Activated CD8-positive, alpha-beta memory T cell treated with anti-CD3 and anti-CD28 coated beads, Interleukin-2, amount 10 ng/mL, durations not matched to agents 7 days and 5 days (primary cell): ENCODE results near the gene SNX15. TPM values are rescaled to one million over a fixed set of nuclear protein-coding genes. Genes with fewer than 3 reads are reported as not detected.
A peak's percentile ranks its signal among the peaks of the same experiment; 100 is the strongest.
"Not testable (repeated sequence)": the region's sequence is repeated elsewhere in the genome, so short reads cannot be mapped to it uniquely, and the experiment has no call there.

Experiments used
- ATAC-seq: fragments of 150-1000 bp; cut with Tn5 transposase; one replicate; pipeline ENCODE4 v1.10.0; 2021; ENCODE audit warnings: moderate library complexity
- CTCF ChIA-PET: fragments of 350-600 bp; sonication (Branson Sonifier 250); formaldehyde crosslinking; loops from one replicate; lab custom pipeline; 2021; ENCODE audit warnings: antibody characterized with exemption; lab: Charles Lee
- DNase-seq: peaks from one replicate; pipeline ENCODE4 v3.0.0-alpha.2; 2020
- H3K27ac Mint-ChIP-seq: one replicate; pipeline ENCODE4 v1.8.0; 2021; ENCODE audit warnings: mild to moderate bottlenecking, mixed read lengths
- H3K27me3 Mint-ChIP-seq: one replicate; pipeline ENCODE4 v1.8.0; 2021; ENCODE audit warnings: mixed read lengths
- H3K36me3 Mint-ChIP-seq: one replicate; pipeline ENCODE4 v1.8.0; 2021; ENCODE audit warnings: mild to moderate bottlenecking, mixed read lengths
- H3K4me1 Mint-ChIP-seq: one replicate; pipeline ENCODE4 v1.8.0; 2021; ENCODE audit warnings: mixed read lengths
- H3K4me3 Mint-ChIP-seq: one replicate; pipeline ENCODE4 v1.8.0; 2021; ENCODE audit warnings: mild to moderate bottlenecking, moderate library complexity, mixed read lengths
- H3K9me3 Mint-ChIP-seq: one replicate; pipeline ENCODE4 v1.8.0; 2022; ENCODE audit warnings: low read depth, mixed read lengths
- total RNA-seq, 2 experiments: library from RNA; stranded (reverse); gene quantifications; one replicate each; pipeline ENCODE4 v1.2.3, GENCODE V29; 2021

The SNX15 gene
- total RNA-seq = 10 to 100 TPM; 18.9 to 29.2 TPM

GRCh38 chr11:65027213-65028067 lies at the start of gene SNX15:
TSS of gene SNX15 (plus strand) at chr11:65027439. CDS start at chr11:65027538, 99 bp downstream.
- Mint-ChIP-seq H3K36me3 (no peaks in the 10 kb centered on the region), H3K9me3 (no peaks in the 10 kb centered on the region), H3K27me3 (no peaks in the 10 kb centered on the region), H3K4me3 (peak within 1 kb of the TSS; percentile 69), H3K4me1 (peaks cover 22% of the 10 kb centered on the region), H3K27ac (peak within 1 kb of the TSS; percentile 86)
- peak; percentile 94 for ATAC-seq
- CTCF ChIA-PET = interaction anchor here (0.7 to 6.8 kb wide), 12 partner anchors 10 to 183 kb away, joined by 3 to 81 read pairs (median 4); partner anchors contain the start of genes ARL2, CDC42BPG, SAC3D1 and ZNHIT2
- DNase-seq = peak; percentile 96

- DNase-seq, H3K4me3 Mint-ChIP-seq, ATAC-seq, H3K36me3 Mint-ChIP-seq, H3K4me1 Mint-ChIP-seq, H3K9me3 Mint-ChIP-seq, H3K27ac Mint-ChIP-seq: not testable (repeated sequence)
- CTCF ChIA-PET = interaction anchor here (0.6 kb wide), 1 partner anchor 25 kb away, joined by 4 read pairs; no protein-coding TSS in a partner anchor
- peaks cover 18% of the 10 kb centered on the region for H3K27me3 Mint-ChIP-seq
These were observed 43.9 kb upstream of the SNX15 start for GRCh38 chr11:64983339-64983738.

GRCh38 chr11:64987998-64988854 lies 39.0 kb upstream of the SNX15 start:
- H3K27me3 Mint-ChIP-seq = peaks cover 5% of the 10 kb centered on the region
- ATAC-seq (no peak), DNase-seq (no peak)
- CTCF ChIA-PET = no interaction called here
- H3K4me1 Mint-ChIP-seq = peaks cover 9% of the 10 kb centered on the region
- H3K36me3 Mint-ChIP-seq = no peaks in the 10 kb centered on the region
- H3K4me3 Mint-ChIP-seq = no peak overlapping the region
- no peaks in the 10 kb centered on the region for H3K9me3 Mint-ChIP-seq
- H3K27ac Mint-ChIP-seq = no peak overlapping the region

- Mint-ChIP-seq H3K4me1 (peaks cover 9% of the 10 kb centered on the region), H3K4me3 (no peak overlapping the region), H3K27ac (no peak overlapping the region), H3K27me3 (peaks cover 5% of the 10 kb centered on the region), H3K9me3 (no peaks in the 10 kb centered on the region), H3K36me3 (no peaks in the 10 kb centered on the region)
- DNase-seq (no peak), ATAC-seq (no peak)
- CTCF ChIA-PET = no interaction called here
These were observed 37.8 kb upstream of the SNX15 start for GRCh38 chr11:64989416-64989815.

GRCh38 chr11:64990222-64990923 lies 36.9 kb upstream of the SNX15 start:
- Mint-ChIP-seq H3K4me1 (peaks cover 9% of the 10 kb centered on the region), H3K4me3 (no peak overlapping the region), H3K36me3 (no peaks in the 10 kb centered on the region), H3K9me3 (no peaks in the 10 kb centered on the region), H3K27me3 (peaks cover 3% of the 10 kb centered on the region), H3K27ac (no peak overlapping the region)
- DNase-seq = no peak
- CTCF ChIA-PET = no interaction called here
- ATAC-seq = no peak

GRCh38 chr11:64994318-64994717 lies 32.9 kb upstream of the SNX15 start:
- Mint-ChIP-seq H3K27me3 (no peaks in the 10 kb centered on the region), H3K4me3 (no peak overlapping the region), H3K36me3 (no peaks in the 10 kb centered on the region), H3K27ac (no peak overlapping the region), H3K9me3 (no peaks in the 10 kb centered on the region), H3K4me1 (peaks cover 35% of the 10 kb centered on the region)
- CTCF ChIA-PET = interaction anchor here (1.0 to 1.3 kb wide), 2 partner anchors 58 to 335 kb away, joined by 3 to 4 read pairs; partner anchors contain the start of gene GPHA2
- DNase-seq (no peak), ATAC-seq (no peak)

GRCh38 chr11:64996327-64996709 lies 30.9 kb upstream of the SNX15 start:
- no peaks in the 10 kb centered on the region for H3K9me3 Mint-ChIP-seq
- no peaks in the 10 kb centered on the region for H3K36me3 Mint-ChIP-seq

GRCh38 chr11:64996710-64997380 lies 30.4 kb upstream of the SNX15 start, which contains the start of gene BATF2:
TSS of gene BATF2 (minus strand) at chr11:64996971. CDS start at chr11:64996914, 57 bp downstream.
- CTCF ChIA-PET = interaction anchor here (0.7 to 5.0 kb wide), 4 partner anchors 18 to 153 kb away, joined by 3 to 35 read pairs (median 10); partner anchors contain the start of genes ARL2 and CDC42BPG
- ATAC-seq = peak; percentile 66
- no peaks in the 10 kb centered on the region for H3K9me3 Mint-ChIP-seq
- peaks cover 30% of the 10 kb centered on the region for H3K4me1 Mint-ChIP-seq
- H3K27me3 Mint-ChIP-seq = no peaks in the 10 kb centered on the region
- peak within 1 kb of the TSS; percentile 60 for H3K4me3 Mint-ChIP-seq
- peak within 1 kb of the TSS; percentile 70 for H3K27ac Mint-ChIP-seq
- H3K36me3 Mint-ChIP-seq = no peaks in the 10 kb centered on the region
- DNase-seq = peak; percentile 50

More at GRCh38 chr11:64996327-64996709, 30.9 kb upstream of the SNX15 start:
- DNase-seq (no peak), ATAC-seq (no peak)
- Mint-ChIP-seq H3K4me1 (peaks cover 30% of the 10 kb centered on the region), H3K4me3 (peak overlapping the region; percentile 41), H3K27ac (peak overlapping the region; percentile 29), H3K27me3 (no peaks in the 10 kb centered on the region)
- CTCF ChIA-PET = interaction anchor here (1.8 to 5.0 kb wide), 3 partner anchors 18 to 152 kb away, joined by 5 to 35 read pairs (median 15); partner anchors contain the start of genes ARL2 and CDC42BPG

GRCh38 chr11:64998141-64998540 lies 29.1 kb upstream of the SNX15 start:
- no peak for ATAC-seq
- DNase-seq = peak; percentile 55
- CTCF ChIA-PET = interaction anchor here (0.8 to 5.0 kb wide), 10 partner anchors 16 to 255 kb away, joined by 3 to 35 read pairs (median 4); partner anchors contain the start of genes ARL2, CDC42BPG, FAU and MRPL49
- peak overlapping the region; percentile 53 for H3K4me3 Mint-ChIP-seq
- H3K4me1 Mint-ChIP-seq = peaks cover 30% of the 10 kb centered on the region
- H3K27ac Mint-ChIP-seq = peak overlapping the region; percentile 85
- no peaks in the 10 kb centered on the region for H3K27me3 Mint-ChIP-seq
- H3K36me3 Mint-ChIP-seq = no peaks in the 10 kb centered on the region
- no peaks in the 10 kb centered on the region for H3K9me3 Mint-ChIP-seq

GRCh38 chr11:64998690-64999431 lies 28.4 kb upstream of the SNX15 start:
- Mint-ChIP-seq H3K27me3 (no peaks in the 10 kb centered on the region), H3K9me3 (no peaks in the 10 kb centered on the region), H3K36me3 (no peaks in the 10 kb centered on the region), H3K4me3 (peak overlapping the region; percentile 53), H3K27ac (peak overlapping the region; percentile 85), H3K4me1 (peaks cover 30% of the 10 kb centered on the region)
- CTCF ChIA-PET = interaction anchor here (0.8 to 5.0 kb wide), 8 partner anchors 16 to 256 kb away, joined by 3 to 35 read pairs (median 4); partner anchors contain the start of genes ARL2, FAU, MRPL49 and SAC3D1
- DNase-seq (peak; percentile 56), ATAC-seq (peak; percentile 31)

- peaks cover 30% of the 10 kb centered on the region for H3K4me1 Mint-ChIP-seq
- CTCF ChIA-PET = interaction anchor here (1.5 to 5.0 kb wide), 3 partner anchors 15 to 152 kb away, joined by 4 to 35 read pairs (median 7); partner anchors contain the start of gene ARL2
- no peak for ATAC-seq
- no peak for DNase-seq
- H3K4me3 Mint-ChIP-seq = no peak overlapping the region
- H3K27ac Mint-ChIP-seq = peak overlapping the region; percentile 62
- H3K27me3 Mint-ChIP-seq = no peaks in the 10 kb centered on the region
- H3K9me3 Mint-ChIP-seq = no peaks in the 10 kb centered on the region
- H3K36me3 Mint-ChIP-seq = no peaks in the 10 kb centered on the region
These were observed 27.8 kb upstream of the SNX15 start for GRCh38 chr11:64999478-64999877.
